Lower lobe of right lung (tissue), 2 donors: Measurements from ENCODE around the gene SMIM28. TPM values are rescaled to one million over a fixed set of nuclear protein-coding genes. Genes with fewer than 3 reads are reported as not detected.
A peak's percentile ranks its signal among the peaks of the same experiment; 100 is the strongest.
"Not testable (repeated sequence)": the region's sequence is repeated elsewhere in the genome, so short reads cannot be mapped to it uniquely, and the experiment has no call there.

Experiments
- ATAC-seq, 2 donors: fragments of 200-7000 bp; cut with Tn5 transposase; one replicate each; pipeline ENCODE4 v1.9.1; 2020 to 2022; ENCODE audit warnings: mild to moderate bottlenecking in 2 of 2, moderate library complexity in 2 of 2
- DNase-seq: peaks from one replicate; pipeline ENCODE4 v3.0.0-alpha.2; 2020
- H3K27ac ChIP-seq: fragments of 200-600 bp; one replicate; pipeline ENCODE4 v1.8.0; 2022
- H3K27me3 ChIP-seq: fragments of 200-600 bp; one replicate; pipeline ENCODE4 v1.8.0; 2022; ENCODE audit warnings: low read depth
- H3K36me3 ChIP-seq: fragments of 200-600 bp; one replicate; pipeline ENCODE4 v1.8.0; 2022; ENCODE audit warnings: mild to moderate bottlenecking
- H3K4me1 ChIP-seq: fragments of 200-600 bp; one replicate; pipeline ENCODE4 v1.8.0; 2022
- H3K4me3 ChIP-seq: fragments of 200-600 bp; one replicate; pipeline ENCODE4 v1.8.0; 2022; ENCODE audit warnings: mild to moderate bottlenecking
- H3K9me3 ChIP-seq: fragments of 200-600 bp; one replicate; pipeline ENCODE4 v1.8.0; 2022
- intact Hi-C: fragments of 100-400 bp; cut with DNase I; formaldehyde crosslinking; loops from one replicate; pipeline ENCODE4 v1.11.0; 2022
- total RNA-seq: library from RNA; stranded (reverse); fragmentation: NEBNext Ultra II Directional; extraction: Animal tissue kit (Norgen Biotek cat#: 25700); gene quantifications from one replicate; pipeline ENCODE4 v1.2.1, GENCODE V29; 2021
- TF ChIP-seq, protein P1 (sequence below): fragments of 200-600 bp; IDR thresholded peaks from one replicate; pipeline ENCODE4 v1.8.0; 2022; ENCODE audit warnings: antibody characterized with exemption, mild to moderate bottlenecking
- donor health status: DM: no; HTN: yes; CAD: no; lungs with severe emphysema.

The SMIM28 gene
- total RNA-seq, 1 donor from 2014 or later, result not detected

DNA sequence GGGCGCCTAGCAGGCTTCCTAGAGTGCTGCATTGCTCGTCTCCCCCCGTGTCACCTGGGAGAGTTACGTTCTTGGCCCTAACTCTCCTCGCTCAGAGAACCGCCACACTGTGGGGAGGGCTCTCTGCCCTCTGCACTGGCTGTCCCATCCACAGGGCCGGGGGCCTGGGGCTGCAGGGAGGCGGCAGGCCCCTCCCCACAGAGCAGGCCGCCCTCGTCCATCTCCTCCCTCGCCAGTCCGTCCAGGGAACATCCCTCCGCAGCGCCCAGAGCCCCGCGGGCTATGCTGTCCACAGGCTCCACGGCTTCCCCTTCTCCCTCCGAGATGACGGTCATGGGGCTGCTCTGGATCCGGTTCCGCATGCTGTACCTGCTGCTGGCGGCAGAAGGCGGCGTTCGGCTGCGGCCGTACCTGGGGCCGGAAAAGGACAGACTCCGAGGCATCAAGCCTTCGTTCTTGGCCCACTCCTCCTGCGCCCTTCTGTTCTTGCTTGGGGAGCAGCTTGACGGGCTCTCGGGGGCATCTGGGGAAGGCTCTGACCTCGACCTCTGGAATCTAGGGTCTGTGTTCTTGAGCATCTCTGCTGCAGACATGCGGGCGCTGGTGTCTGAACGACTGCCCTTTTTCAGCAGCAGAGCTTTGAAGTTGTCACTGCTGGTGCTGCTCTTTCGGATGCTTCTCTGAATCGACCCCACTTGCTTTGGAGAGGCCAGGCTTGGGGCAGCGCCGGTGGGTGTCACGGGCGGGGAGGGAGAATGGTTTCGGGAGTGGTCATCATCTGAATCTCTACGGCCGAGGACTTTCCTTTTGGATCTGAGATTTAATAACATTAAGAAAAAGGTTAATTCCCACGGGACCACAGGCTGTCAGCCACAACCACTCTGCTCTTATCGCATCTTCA is 46.5 kb downstream of the SMIM28 start:
- no peak for DNase-seq
- TF ChIP-seq, protein P1, sequence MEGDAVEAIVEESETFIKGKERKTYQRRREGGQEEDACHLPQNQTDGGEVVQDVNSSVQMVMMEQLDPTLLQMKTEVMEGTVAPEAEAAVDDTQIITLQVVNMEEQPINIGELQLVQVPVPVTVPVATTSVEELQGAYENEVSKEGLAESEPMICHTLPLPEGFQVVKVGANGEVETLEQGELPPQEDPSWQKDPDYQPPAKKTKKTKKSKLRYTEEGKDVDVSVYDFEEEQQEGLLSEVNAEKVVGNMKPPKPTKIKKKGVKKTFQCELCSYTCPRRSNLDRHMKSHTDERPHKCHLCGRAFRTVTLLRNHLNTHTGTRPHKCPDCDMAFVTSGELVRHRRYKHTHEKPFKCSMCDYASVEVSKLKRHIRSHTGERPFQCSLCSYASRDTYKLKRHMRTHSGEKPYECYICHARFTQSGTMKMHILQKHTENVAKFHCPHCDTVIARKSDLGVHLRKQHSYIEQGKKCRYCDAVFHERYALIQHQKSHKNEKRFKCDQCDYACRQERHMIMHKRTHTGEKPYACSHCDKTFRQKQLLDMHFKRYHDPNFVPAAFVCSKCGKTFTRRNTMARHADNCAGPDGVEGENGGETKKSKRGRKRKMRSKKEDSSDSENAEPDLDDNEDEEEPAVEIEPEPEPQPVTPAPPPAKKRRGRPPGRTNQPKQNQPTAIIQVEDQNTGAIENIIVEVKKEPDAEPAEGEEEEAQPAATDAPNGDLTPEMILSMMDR, result no peak

DNA sequence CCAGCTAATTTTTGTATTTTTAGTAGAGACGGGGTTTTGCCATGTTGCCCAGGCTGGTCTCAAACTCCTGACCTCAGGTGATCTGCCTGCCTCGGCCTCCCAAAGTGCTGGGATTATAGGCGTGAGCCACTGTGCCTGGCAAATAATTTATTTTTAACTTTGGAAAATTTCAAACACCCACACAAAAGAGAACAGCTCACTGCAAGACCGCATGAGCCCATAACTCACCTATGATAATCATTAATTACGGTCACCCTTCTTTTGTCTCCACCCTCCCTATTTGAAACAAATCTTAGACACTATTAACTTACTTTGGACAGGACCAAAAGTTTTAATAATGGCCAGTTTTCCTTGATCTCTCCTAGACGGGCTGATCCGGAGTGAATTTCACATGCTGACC is 47.6 kb downstream of the SMIM28 start:
- ATAC-seq, DNase-seq, H3K9me3 ChIP-seq, H3K27me3 ChIP-seq, intact Hi-C loops, H3K27ac ChIP-seq, H3K4me3 ChIP-seq: not testable (repeated sequence)
- Histone ChIP-seq H3K36me3 (peaks cover 24% of the 10 kb centered on the region), H3K4me1 (peaks cover 25% of the 10 kb centered on the region)

More for the DNA sequence above, 46.5 kb downstream of the SMIM28 start:
- intact Hi-C loops, result no loop called here
- Histone ChIP-seq H3K9me3 (no peaks in the 10 kb centered on the region), H3K36me3 (peaks cover 17% of the 10 kb centered on the region), H3K4me1 (peaks cover 18% of the 10 kb centered on the region), H3K4me3 (no peak overlapping the region), H3K27ac (no peak overlapping the region), H3K27me3 (no peaks in the 10 kb centered on the region)
- ATAC-seq, result peak; percentile 11 to 30

DNA sequence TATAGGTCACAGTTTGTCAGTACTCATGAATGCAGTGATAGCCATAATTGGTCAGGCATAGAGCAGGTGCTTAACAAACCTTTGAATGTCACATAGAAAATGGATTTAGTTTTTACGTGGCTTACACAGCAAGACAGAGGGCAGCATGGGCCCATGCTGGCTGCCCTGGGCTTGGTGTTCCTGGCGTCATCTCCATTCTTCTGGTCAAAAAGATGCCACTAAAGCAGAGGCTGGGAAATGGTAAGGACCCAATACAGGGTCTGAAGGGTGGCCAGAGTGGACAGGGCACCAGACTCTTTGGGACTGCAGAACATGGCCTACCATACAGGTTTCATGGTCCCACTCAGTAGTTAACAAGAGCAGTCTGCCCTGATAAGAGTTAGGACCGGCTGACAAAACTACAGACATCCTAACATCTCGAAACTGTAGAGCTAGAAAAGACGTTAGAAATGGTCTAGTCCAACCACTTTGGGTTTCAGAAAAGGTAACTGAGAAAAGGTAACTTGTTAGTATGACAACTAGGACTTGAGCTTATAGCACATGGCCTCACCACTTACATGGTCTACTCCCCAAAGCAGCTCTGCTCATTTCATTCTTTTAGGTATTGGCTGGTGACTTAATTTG is 48.9 kb downstream of the SMIM28 start:
- ATAC-seq (no peak), DNase-seq (no peak)
- peaks cover 32% of the 10 kb centered on the region for H3K36me3 ChIP-seq
- H3K27ac ChIP-seq, result no peak overlapping the region
- no peak overlapping the region for H3K4me3 ChIP-seq
- TF ChIP-seq, protein P1, result no peak
- intact Hi-C loops, result no loop called here
- no peaks in the 10 kb centered on the region for H3K9me3 ChIP-seq
- H3K4me1 ChIP-seq, result peaks cover 25% of the 10 kb centered on the region
- no peaks in the 10 kb centered on the region for H3K27me3 ChIP-seq

DNA sequence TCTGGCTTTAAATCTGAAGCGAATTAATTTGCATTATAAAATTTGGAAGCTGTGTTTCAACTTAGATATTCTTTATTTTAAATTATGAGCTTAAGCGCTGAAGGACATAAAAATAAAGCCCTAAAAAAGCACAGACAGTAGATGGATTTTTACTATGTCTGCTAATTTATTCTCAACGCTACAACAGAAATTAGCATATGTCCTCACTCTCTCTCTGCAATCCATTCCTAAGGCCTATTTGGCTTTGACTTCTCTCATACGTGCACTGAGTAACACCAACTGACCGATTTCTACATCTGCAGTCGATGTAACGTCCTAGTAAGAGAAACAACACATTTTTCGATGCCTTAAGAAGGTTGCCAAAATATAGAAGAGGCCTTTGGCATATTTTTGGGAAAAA is 50.0 kb downstream of the SMIM28 start:
- DNase-seq (no peak), ATAC-seq (no peak)
- intact Hi-C loops, result no loop called here
- TF ChIP-seq, protein P1, result no peak
- no peaks in the 10 kb centered on the region for H3K27me3 ChIP-seq
- H3K27ac ChIP-seq, result no peak overlapping the region
- H3K9me3 ChIP-seq, result no peaks in the 10 kb centered on the region
- H3K4me1 ChIP-seq, result peaks cover 27% of the 10 kb centered on the region
- H3K4me3 ChIP-seq, result no peak overlapping the region
- peaks cover 41% of the 10 kb centered on the region for H3K36me3 ChIP-seq

DNA sequence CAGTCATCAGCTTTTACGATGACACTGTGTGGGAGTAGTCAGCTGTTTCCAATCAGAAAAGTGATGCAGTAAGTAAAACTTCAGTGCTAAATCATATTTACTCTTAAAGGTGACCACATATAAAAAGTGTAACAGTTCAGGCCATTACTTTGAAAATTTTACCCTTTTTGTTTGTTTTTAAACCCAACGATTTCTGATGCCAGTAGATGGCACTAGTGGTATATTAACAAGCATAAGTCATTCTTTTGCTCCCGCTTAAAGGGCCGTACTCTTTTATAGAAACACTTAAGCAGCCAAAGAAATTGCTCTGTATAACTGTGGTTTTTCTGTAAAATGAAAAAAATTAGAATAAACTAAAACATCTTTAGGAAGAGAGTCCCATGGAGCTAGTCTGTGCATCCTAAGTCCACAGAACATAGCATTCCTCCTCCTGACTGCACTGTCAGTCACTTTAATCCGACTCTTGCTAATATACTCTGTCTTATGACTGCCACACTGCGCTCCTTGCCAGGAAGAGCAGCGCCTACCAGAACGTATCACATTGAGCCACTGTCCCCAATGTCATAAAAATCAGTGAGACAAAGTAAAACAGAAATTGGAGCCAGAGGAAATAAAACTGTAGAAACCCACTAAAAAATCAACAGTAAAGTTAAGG is 51.4 kb downstream of the SMIM28 start:
- Histone ChIP-seq H3K4me1 (peaks cover 16% of the 10 kb centered on the region), H3K27me3 (no peaks in the 10 kb centered on the region), H3K36me3 (peaks cover 41% of the 10 kb centered on the region), H3K4me3 (no peak overlapping the region), H3K27ac (no peak overlapping the region), H3K9me3 (no peaks in the 10 kb centered on the region)
- DNase-seq (no peak), ATAC-seq (peak in 1 of 2 donors; percentile 57)
- intact Hi-C loops, result no loop called here
- TF ChIP-seq, protein P1, result peak; percentile 66
